HG03095 (cell line): ENCODE data around the gene SIK3.
"Not testable (repeated sequence)": the region's sequence is repeated elsewhere in the genome, so short reads cannot be mapped to it uniquely, and the experiment has no call there.

ENCODE experiments used
- ATAC-seq: cut with Tn5 transposase; IDR thresholded peaks from one replicate; pipeline ENCODE4 v1.9.1; 2021; ENCODE audit warnings: moderate library complexity; ENCODE audit not compliant: unreplicated experiment

The SIK3 gene

GRCh38 chr11:117098269-117099232 is at the start of gene SIK3:
SIK3 (minus strand) TSS chr11:117098428; CDS start chr11:117098415, 13 bp downstream.
- peak; percentile 66 for ATAC-seq

GRCh38 chr11:117146521-117146920 is 48.3 kb upstream of the SIK3 start:
- ATAC-seq: no peak

- no peak for ATAC-seq
Observed at GRCh38 chr11:117145393-117145761, 47.1 kb upstream of the SIK3 start.

- peak; percentile 44 for ATAC-seq
Observed at GRCh38 chr11:117144477-117145392, 46.5 kb upstream of the SIK3 start.

GRCh38 chr11:117143871-117144476 is 45.7 kb upstream of the SIK3 start, which contains the start of gene PAFAH1B2:
PAFAH1B2 (plus strand) TSS chr11:117144287; CDS start chr11:117152448, 8,161 bp downstream.
- peak; percentile 94 for ATAC-seq

GRCh38 chr11:117143390-117143789 is 45.2 kb upstream of the SIK3 start:
- no peak for ATAC-seq

GRCh38 chr11:117137223-117138086 is 39.2 kb upstream of the SIK3 start:
- not testable (repeated sequence) for ATAC-seq

GRCh38 chr11:117134979-117135378 is 36.8 kb upstream of the SIK3 start:
- ATAC-seq: not testable (repeated sequence)

- no peak for ATAC-seq
Observed at GRCh38 chr11:117134431-117134830, 36.2 kb upstream of the SIK3 start.

- ATAC-seq: no peak
Observed at GRCh38 chr11:117130879-117131278, 32.7 kb upstream of the SIK3 start.

GRCh38 chr11:117130396-117130795 is 32.2 kb upstream of the SIK3 start:
- ATAC-seq: not testable (repeated sequence)

GRCh38 chr11:117128289-117128688 is 30.1 kb upstream of the SIK3 start:
- ATAC-seq: no peak

- ATAC-seq: no peak
Observed at GRCh38 chr11:117127171-117127901, 29.1 kb upstream of the SIK3 start.

GRCh38 chr11:117126223-117126965 is 28.2 kb upstream of the SIK3 start:
- no peak for ATAC-seq

GRCh38 chr11:117122556-117122955 is 24.3 kb upstream of the SIK3 start:
- ATAC-seq: no peak

GRCh38 chr11:117121176-117121575 is 22.9 kb upstream of the SIK3 start:
- no peak for ATAC-seq

GRCh38 chr11:117117681-117118080 is 19.5 kb upstream of the SIK3 start:
- no peak for ATAC-seq

GRCh38 chr11:117112939-117113338 is 14.7 kb upstream of the SIK3 start:
- ATAC-seq: not testable (repeated sequence)

GRCh38 chr11:117112497-117112896 is 14.3 kb upstream of the SIK3 start:
- ATAC-seq: not testable (repeated sequence)
